Lower lobe of right lung (tissue), 2 donors: ENCODE measurements around the gene MAMDC2. TPM values are rescaled to one million over a fixed set of nuclear protein-coding genes. Genes with fewer than 3 reads are reported as not detected.

ENCODE experiments used
- ATAC-seq, 2 donors: fragments of 200-7000 bp; cut with Tn5 transposase; one replicate each; pipeline ENCODE4 v1.9.1; 2020 to 2022; ENCODE audit warnings: mild to moderate bottlenecking in 2 of 2, moderate library complexity in 2 of 2
- DNase-seq: peaks from one replicate; pipeline ENCODE4 v3.0.0-alpha.2; 2020
- H3K27ac ChIP-seq: fragments of 200-600 bp; one replicate; pipeline ENCODE4 v1.8.0; 2022
- H3K27me3 ChIP-seq: fragments of 200-600 bp; one replicate; pipeline ENCODE4 v1.8.0; 2022; ENCODE audit warnings: low read depth
- H3K36me3 ChIP-seq: fragments of 200-600 bp; one replicate; pipeline ENCODE4 v1.8.0; 2022; ENCODE audit warnings: mild to moderate bottlenecking
- H3K4me1 ChIP-seq: fragments of 200-600 bp; one replicate; pipeline ENCODE4 v1.8.0; 2022
- H3K4me3 ChIP-seq: fragments of 200-600 bp; one replicate; pipeline ENCODE4 v1.8.0; 2022; ENCODE audit warnings: mild to moderate bottlenecking
- H3K9me3 ChIP-seq: fragments of 200-600 bp; one replicate; pipeline ENCODE4 v1.8.0; 2022
- intact Hi-C: fragments of 100-400 bp; cut with DNase I; formaldehyde crosslinking; loops from one replicate; pipeline ENCODE4 v1.11.0; 2022
- total RNA-seq: library from RNA; stranded (reverse); fragmentation: NEBNext Ultra II Directional; extraction: Animal tissue kit (Norgen Biotek cat#: 25700); gene quantifications from one replicate; pipeline ENCODE4 v1.2.1, GENCODE V29; 2021
- TF ChIP-seq, protein P1 (sequence below): fragments of 200-600 bp; IDR thresholded peaks from one replicate; pipeline ENCODE4 v1.8.0; 2022; ENCODE audit warnings: antibody characterized with exemption, mild to moderate bottlenecking
- donor health status: DM: no; HTN: yes; CAD: no; lungs with severe emphysema.

MAMDC2 gene
- total RNA-seq, 1 donor from 2014 or later, result 35.1 TPM

DNA sequence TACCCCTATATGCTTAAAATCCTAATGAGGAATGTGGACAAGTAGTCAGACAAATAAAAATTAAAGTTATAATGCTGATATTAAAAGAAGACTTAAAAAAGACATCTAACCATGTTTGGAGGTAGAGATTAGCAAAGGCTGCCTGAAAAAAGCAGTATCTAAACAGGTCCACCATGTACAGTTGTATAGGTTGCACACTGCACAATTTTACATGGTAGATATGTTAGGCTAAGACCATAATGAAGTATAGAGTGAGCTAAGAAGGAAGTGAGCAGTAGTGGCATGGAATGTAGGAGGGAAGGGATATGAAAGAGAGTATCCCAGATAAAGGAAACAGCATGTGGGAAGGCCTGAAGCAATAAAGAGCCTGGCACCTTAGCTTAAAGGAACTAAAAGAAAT, 51.1 kb downstream of the MAMDC2 start:
- Histone ChIP-seq H3K9me3 (no peaks in the 10 kb centered on the region), H3K36me3 (no peaks in the 10 kb centered on the region), H3K27me3 (no peaks in the 10 kb centered on the region), H3K4me3 (no peak overlapping the region), H3K27ac (no peak overlapping the region), H3K4me1 (peaks cover 5% of the 10 kb centered on the region)
- intact Hi-C loops, result no loop called here
- ATAC-seq, result no peak
- TF ChIP-seq, protein P1, sequence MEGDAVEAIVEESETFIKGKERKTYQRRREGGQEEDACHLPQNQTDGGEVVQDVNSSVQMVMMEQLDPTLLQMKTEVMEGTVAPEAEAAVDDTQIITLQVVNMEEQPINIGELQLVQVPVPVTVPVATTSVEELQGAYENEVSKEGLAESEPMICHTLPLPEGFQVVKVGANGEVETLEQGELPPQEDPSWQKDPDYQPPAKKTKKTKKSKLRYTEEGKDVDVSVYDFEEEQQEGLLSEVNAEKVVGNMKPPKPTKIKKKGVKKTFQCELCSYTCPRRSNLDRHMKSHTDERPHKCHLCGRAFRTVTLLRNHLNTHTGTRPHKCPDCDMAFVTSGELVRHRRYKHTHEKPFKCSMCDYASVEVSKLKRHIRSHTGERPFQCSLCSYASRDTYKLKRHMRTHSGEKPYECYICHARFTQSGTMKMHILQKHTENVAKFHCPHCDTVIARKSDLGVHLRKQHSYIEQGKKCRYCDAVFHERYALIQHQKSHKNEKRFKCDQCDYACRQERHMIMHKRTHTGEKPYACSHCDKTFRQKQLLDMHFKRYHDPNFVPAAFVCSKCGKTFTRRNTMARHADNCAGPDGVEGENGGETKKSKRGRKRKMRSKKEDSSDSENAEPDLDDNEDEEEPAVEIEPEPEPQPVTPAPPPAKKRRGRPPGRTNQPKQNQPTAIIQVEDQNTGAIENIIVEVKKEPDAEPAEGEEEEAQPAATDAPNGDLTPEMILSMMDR, result no peak
- no peak for DNase-seq

DNA sequence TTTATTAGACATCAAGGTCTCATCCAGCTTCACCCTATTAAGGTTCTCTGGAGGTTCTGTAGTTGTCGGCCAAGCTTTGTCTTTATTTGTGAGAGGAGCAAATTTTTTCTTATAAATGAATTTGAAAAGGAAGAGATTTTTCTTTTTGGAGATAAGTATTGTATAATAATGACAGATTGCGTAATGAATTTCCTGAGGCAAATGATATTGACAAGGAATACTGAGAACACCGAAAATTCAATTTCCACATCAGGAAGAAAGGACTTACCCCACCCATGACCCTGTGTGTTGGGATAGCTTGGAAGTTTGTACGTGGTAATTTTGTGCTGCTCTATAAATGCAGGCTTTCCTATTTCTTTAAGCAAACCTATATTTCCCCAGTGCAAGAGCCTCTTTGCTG, 53.5 kb downstream of the MAMDC2 start:
- peaks cover 5% of the 10 kb centered on the region for H3K4me1 ChIP-seq
- TF ChIP-seq, protein P1, result no peak
- H3K9me3 ChIP-seq, result no peaks in the 10 kb centered on the region
- no peak for ATAC-seq
- no peak for DNase-seq
- H3K27me3 ChIP-seq, result no peaks in the 10 kb centered on the region
- no peaks in the 10 kb centered on the region for H3K36me3 ChIP-seq
- intact Hi-C loops, result no loop called here
- H3K4me3 ChIP-seq, result no peak overlapping the region
- H3K27ac ChIP-seq, result no peak overlapping the region

DNA sequence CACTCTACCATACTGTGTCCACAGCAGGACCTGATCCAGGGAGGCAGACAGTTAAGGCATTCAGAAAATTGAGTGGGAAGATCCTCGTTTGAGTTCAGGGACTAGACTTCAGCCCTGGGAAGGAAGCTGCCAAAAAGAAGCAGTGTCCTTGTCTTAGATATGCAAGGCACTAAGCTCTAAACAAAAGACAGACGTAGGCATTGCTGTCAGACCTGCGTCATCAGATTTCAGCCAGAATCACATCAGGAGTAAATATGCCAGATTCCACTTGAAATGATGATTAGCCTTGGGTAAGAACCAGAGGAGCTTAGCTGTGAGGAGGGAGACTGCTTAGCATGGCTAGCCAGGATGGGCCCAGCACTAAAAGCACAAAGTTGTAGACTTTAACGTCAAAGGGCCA, 56.7 kb downstream of the MAMDC2 start:
- no peaks in the 10 kb centered on the region for H3K27me3 ChIP-seq
- no peaks in the 10 kb centered on the region for H3K9me3 ChIP-seq
- peaks cover 5% of the 10 kb centered on the region for H3K4me1 ChIP-seq
- H3K4me3 ChIP-seq, result no peak overlapping the region
- DNase-seq (no peak), ATAC-seq (no peak)
- intact Hi-C loops, result no loop called here
- TF ChIP-seq, protein P1, result no peak
- H3K36me3 ChIP-seq, result no peaks in the 10 kb centered on the region
- H3K27ac ChIP-seq, result no peak overlapping the region

DNA sequence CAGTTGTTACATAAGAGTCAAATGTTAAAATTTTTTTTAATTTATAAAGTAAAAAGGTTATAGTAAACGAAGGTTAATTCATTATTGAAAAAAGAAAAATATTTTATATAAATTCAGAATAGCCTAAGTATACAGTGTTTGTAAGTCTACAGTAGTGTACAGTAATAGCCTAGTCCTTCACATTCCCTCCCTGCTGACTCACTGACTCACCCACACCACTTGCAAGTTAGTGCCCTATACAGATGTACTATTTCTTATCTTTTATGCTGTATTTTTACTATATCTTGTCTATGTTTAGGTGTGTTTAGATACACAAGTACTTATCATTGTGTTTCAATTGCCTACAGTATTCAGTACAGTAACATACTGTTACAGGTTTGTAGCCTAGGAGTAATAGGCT, 57.6 kb downstream of the MAMDC2 start:
- no peak overlapping the region for H3K4me3 ChIP-seq
- H3K9me3 ChIP-seq, result no peaks in the 10 kb centered on the region
- intact Hi-C loops, result no loop called here
- DNase-seq (no peak), ATAC-seq (no peak)
- H3K4me1 ChIP-seq, result peaks cover 5% of the 10 kb centered on the region
- H3K27me3 ChIP-seq, result no peaks in the 10 kb centered on the region
- H3K27ac ChIP-seq, result no peak overlapping the region
- no peaks in the 10 kb centered on the region for H3K36me3 ChIP-seq
- TF ChIP-seq, protein P1, result no peak

DNA sequence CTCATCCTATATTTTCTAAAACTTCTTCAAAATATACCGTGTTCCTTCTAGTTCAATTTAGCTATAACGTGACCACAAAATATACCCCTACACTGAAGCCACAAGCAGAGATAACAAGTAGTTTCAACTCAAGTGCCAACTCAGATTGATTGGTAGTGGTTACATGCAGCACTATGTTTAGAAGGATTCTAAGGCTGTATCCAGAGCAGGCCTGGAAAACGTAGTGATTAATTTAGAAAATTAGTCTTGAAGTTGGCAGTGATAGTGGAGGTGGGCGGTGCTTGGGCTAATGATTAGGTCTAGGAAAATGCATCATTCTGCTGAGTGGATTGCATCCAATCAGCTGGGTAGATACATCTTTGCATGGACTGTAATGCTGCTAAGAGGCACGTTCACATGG, 61.5 kb downstream of the MAMDC2 start:
- H3K27ac ChIP-seq, result no peak overlapping the region
- TF ChIP-seq, protein P1, result no peak
- H3K4me1 ChIP-seq, result peaks cover 2% of the 10 kb centered on the region
- no peaks in the 10 kb centered on the region for H3K9me3 ChIP-seq
- DNase-seq, result no peak
- H3K36me3 ChIP-seq, result peaks cover 5% of the 10 kb centered on the region
- intact Hi-C loops, result no loop called here
- ATAC-seq, result no peak
- no peak overlapping the region for H3K4me3 ChIP-seq
- no peaks in the 10 kb centered on the region for H3K27me3 ChIP-seq

DNA sequence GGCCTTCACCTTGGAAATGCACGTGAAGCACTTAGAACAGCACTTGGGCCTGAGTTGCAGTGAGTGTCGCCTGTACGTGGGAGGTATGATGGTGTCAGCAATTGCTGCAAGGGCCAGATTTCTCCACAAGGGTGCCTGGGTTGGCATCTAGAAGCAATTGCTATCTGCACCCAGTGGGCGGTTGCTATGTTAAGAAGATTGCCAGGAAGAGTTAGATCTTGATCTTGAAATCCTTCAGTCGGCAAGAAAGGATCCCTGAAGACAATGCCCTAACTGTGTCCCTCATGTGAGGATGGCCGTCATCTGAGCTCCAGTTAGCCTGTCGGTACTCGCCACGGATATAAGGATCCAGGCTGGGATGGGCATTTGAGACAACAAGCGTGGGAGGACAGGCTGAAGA, 62.9 kb downstream of the MAMDC2 start:
- Histone ChIP-seq H3K27ac (no peak overlapping the region), H3K27me3 (no peaks in the 10 kb centered on the region), H3K4me3 (no peak overlapping the region), H3K4me1 (peaks cover 13% of the 10 kb centered on the region), H3K36me3 (peaks cover 5% of the 10 kb centered on the region), H3K9me3 (no peaks in the 10 kb centered on the region)
- DNase-seq, result no peak
- TF ChIP-seq, protein P1, result no peak
- intact Hi-C loops, result no loop called here
- ATAC-seq, result no peak
